Neural progenitor cell (in vitro differentiated cells): ENCODE data around the gene CCR2. TPM values are rescaled to one million over a fixed set of nuclear protein-coding genes. Genes with fewer than 3 reads are reported as not detected.

Experiments used
- DNase-seq: peaks from one replicate; pipeline ENCODE4 v3.0.0-alpha.2; 2016; ENCODE audit warnings: low spot score
- H2AFZ ChIP-seq: fragments of 200-600 bp; sonication (generic); replicated peaks from 2 replicates; pipeline ENCODE4 v1.6.1; 2016; ENCODE audit warnings: antibody characterized with exemption
- H3F3A ChIP-seq: fragments of 200-600 bp; sonication (generic); 2 replicates; pipeline ENCODE4 v1.6.1; 2016; ENCODE audit warnings: antibody characterized with exemption, low read depth
- H3K27ac ChIP-seq: fragments of 200-600 bp; sonication (generic); 2 replicates; pipeline ENCODE4 v1.5.1; 2016; ENCODE audit warnings: mild to moderate bottlenecking
- H3K27me3 ChIP-seq: fragments of 200-600 bp; sonication (generic); 2 replicates; pipeline ENCODE4 v1.6.1; 2016; ENCODE audit warnings: mild to moderate bottlenecking, moderate library complexity
- H3K36me3 ChIP-seq: fragments of 200-600 bp; sonication (generic); 2 replicates; pipeline ENCODE4 v1.5.1; 2016
- H3K4me1 ChIP-seq: fragments of 200-600 bp; sonication (generic); 2 replicates; pipeline ENCODE4 v1.6.1; 2016; ENCODE audit warnings: mixed run types
- H3K4me2 ChIP-seq: fragments of 200-600 bp; sonication (generic); 2 replicates; pipeline ENCODE4 v1.6.1; 2016
- H3K4me3 ChIP-seq: fragments of 200-600 bp; sonication (generic); 2 replicates; pipeline ENCODE4 v1.5.1; 2016
- H3K79me2 ChIP-seq: fragments of 200-600 bp; sonication (generic); 2 replicates; pipeline ENCODE4 v1.6.1; 2016; ENCODE audit warnings: low read depth
- H3K9ac ChIP-seq: fragments of 200-600 bp; sonication (generic); 2 replicates; pipeline ENCODE4 v1.6.1; 2016
- H3K9me3 ChIP-seq: fragments of 200-600 bp; sonication (generic); 2 replicates; pipeline ENCODE4 v1.5.1; 2016; ENCODE audit warnings: low read depth
- H4K20me1 ChIP-seq: fragments of 200-600 bp; sonication (generic); 2 replicates; pipeline ENCODE4 v1.6.1; 2016; ENCODE audit warnings: low read depth
- H3K27ac Mint-ChIP-seq: 3 replicates; pipeline ENCODE4 v1.8.0; 2021; ENCODE audit warnings: mixed read lengths
- H3K27me3 Mint-ChIP-seq: 2 replicates; pipeline ENCODE4 v1.8.0; 2022; ENCODE audit warnings: low read depth, mild to moderate bottlenecking, inconsistent platforms, moderate library complexity, mixed read lengths; ENCODE audit not compliant: insufficient read depth
- H3K36me3 Mint-ChIP-seq: 3 replicates; pipeline ENCODE4 v1.8.0; 2021; ENCODE audit warnings: mixed read lengths
- H3K4me1 Mint-ChIP-seq: 3 replicates; pipeline ENCODE4 v1.8.0; 2021; ENCODE audit warnings: mixed read lengths
- H3K4me3 Mint-ChIP-seq: 3 replicates; pipeline ENCODE4 v1.8.0; 2021; ENCODE audit warnings: mild to moderate bottlenecking, moderate library complexity, mixed read lengths
- H3K9me3 Mint-ChIP-seq: 3 replicates; pipeline ENCODE4 v1.8.0; 2020; ENCODE audit warnings: mixed read lengths
- CTCF ChIP-seq: fragments of 200-600 bp; sonication (generic); IDR thresholded peaks from 2 replicates; pipeline ENCODE4 v1.5.1; 2017; ENCODE audit warnings: antibody characterized with exemption, mild to moderate bottlenecking
- EZH2 ChIP-seq: fragments of 200-600 bp; sonication (generic); IDR thresholded peaks from 2 replicates; pipeline ENCODE4 v1.6.1; 2017; ENCODE audit warnings: antibody characterized with exemption, mild to moderate bottlenecking, moderate library complexity
- EZH2phosphoT487 ChIP-seq: fragments of 200-600 bp; sonication (generic); IDR thresholded peaks from 2 replicates; pipeline ENCODE4 v1.6.1; 2017; ENCODE audit warnings: antibody characterized with exemption
- total RNA-seq: library from RNA; depleted of rRNA; stranded (reverse); fragments of >200 nt; gene quantifications from 2 replicates; pipeline ENCODE4 v1.2.3, GENCODE V29; 2015; ENCODE audit warnings: low replicate concordance

CCR2 gene
- total RNA-seq, 1 donor from 2014 or later = not detected

- Histone ChIP-seq H3K9me3 (no peaks in the 10 kb centered on the region), H3K4me1 (no peaks in the 10 kb centered on the region), H4K20me1 (no peaks in the 10 kb centered on the region), H3K79me2 (no peaks in the 10 kb centered on the region), H2AFZ (no peak overlapping the region), H3K27ac (no peak overlapping the region), H3F3A (no peaks in the 10 kb centered on the region), H3K36me3 (no peaks in the 10 kb centered on the region), H3K27me3 (no peaks in the 10 kb centered on the region), H3K4me2 (no peak overlapping the region), H3K4me3 (no peak overlapping the region), H3K9ac (no peak overlapping the region)
- Mint-ChIP-seq H3K4me1 (no peaks in the 10 kb centered on the region), H3K36me3 (no peaks in the 10 kb centered on the region), H3K27me3 (no peaks in the 10 kb centered on the region), H3K4me3 (no peak overlapping the region), H3K9me3 (peaks cover 18% of the 10 kb centered on the region), H3K27ac (no peak overlapping the region)
- DNase-seq = no peak
- TF ChIP-seq EZH2 (no peak), EZH2phosphoT487 (no peak), CTCF (no peak)
Measured at GRCh38 chr3:46338840-46339239, 15.1 kb upstream of the CCR2 start.

GRCh38 chr3:46344476-46344875, 9.4 kb upstream of the CCR2 start:
- no peak overlapping the region for H3K27ac ChIP-seq
- no peak overlapping the region for H3K27ac Mint-ChIP-seq
- H3K4me2 ChIP-seq = no peak overlapping the region
- TF ChIP-seq EZH2phosphoT487 (no peak), EZH2 (no peak)
- no peaks in the 10 kb centered on the region for H3K4me1 Mint-ChIP-seq
- no peaks in the 10 kb centered on the region for H3K36me3 Mint-ChIP-seq
- H3K9me3 ChIP-seq = no peaks in the 10 kb centered on the region
- H3K36me3 ChIP-seq = no peaks in the 10 kb centered on the region
- no peak overlapping the region for H3K4me3 Mint-ChIP-seq
- peaks cover 7% of the 10 kb centered on the region for H3K9me3 Mint-ChIP-seq
- H4K20me1 ChIP-seq = no peaks in the 10 kb centered on the region
- no peak overlapping the region for H3K4me3 ChIP-seq
- no peaks in the 10 kb centered on the region for H3F3A ChIP-seq
- DNase-seq = no peak
- H3K79me2 ChIP-seq = no peaks in the 10 kb centered on the region
- H3K27me3 Mint-ChIP-seq = no peaks in the 10 kb centered on the region
- no peak overlapping the region for H2AFZ ChIP-seq
- no peak overlapping the region for H3K9ac ChIP-seq
- no peaks in the 10 kb centered on the region for H3K27me3 ChIP-seq
- no peaks in the 10 kb centered on the region for H3K4me1 ChIP-seq

GRCh38 chr3:46348823-46349482, 5.0 kb upstream of the CCR2 start:
- Mint-ChIP-seq H3K4me1 (no peaks in the 10 kb centered on the region), H3K4me3 (no peak overlapping the region), H3K9me3 (peaks cover 4% of the 10 kb centered on the region), H3K36me3 (no peaks in the 10 kb centered on the region), H3K27ac (no peak overlapping the region), H3K27me3 (no peaks in the 10 kb centered on the region)
- no peaks in the 10 kb centered on the region for H3K36me3 ChIP-seq
- TF ChIP-seq EZH2phosphoT487 (no peak), EZH2 (no peak), CTCF (no peak)
- no peaks in the 10 kb centered on the region for H3K9me3 ChIP-seq
- H3K4me1 ChIP-seq = no peaks in the 10 kb centered on the region
- no peaks in the 10 kb centered on the region for H3K79me2 ChIP-seq
- no peak overlapping the region for H3K4me2 ChIP-seq
- H3K4me3 ChIP-seq = no peak overlapping the region
- no peaks in the 10 kb centered on the region for H4K20me1 ChIP-seq
- no peaks in the 10 kb centered on the region for H3K27me3 ChIP-seq
- H3K27ac ChIP-seq = no peak overlapping the region
- no peak overlapping the region for H2AFZ ChIP-seq
- no peak for DNase-seq
- no peaks in the 10 kb centered on the region for H3F3A ChIP-seq
- no peak overlapping the region for H3K9ac ChIP-seq

- Mint-ChIP-seq H3K9me3 (peaks cover 4% of the 10 kb centered on the region), H3K27me3 (no peaks in the 10 kb centered on the region), H3K36me3 (no peaks in the 10 kb centered on the region), H3K4me1 (no peaks in the 10 kb centered on the region), H3K4me3 (no peak overlapping the region), H3K27ac (no peak overlapping the region)
- Histone ChIP-seq H3K9me3 (no peaks in the 10 kb centered on the region), H3K79me2 (no peaks in the 10 kb centered on the region), H3F3A (no peaks in the 10 kb centered on the region), H3K4me1 (no peaks in the 10 kb centered on the region), H3K36me3 (no peaks in the 10 kb centered on the region), H3K9ac (no peak overlapping the region), H2AFZ (no peak overlapping the region), H3K27ac (no peak overlapping the region), H3K4me3 (no peak overlapping the region), H3K27me3 (no peaks in the 10 kb centered on the region), H3K4me2 (no peak overlapping the region), H4K20me1 (no peaks in the 10 kb centered on the region)
- no peak for DNase-seq
- no peak for TF ChIP-seq CTCF
- TF ChIP-seq EZH2 = no peak
- TF ChIP-seq EZH2phosphoT487 = no peak
Measured at GRCh38 chr3:46349484-46350261, 4.2 kb upstream of the CCR2 start.
